GM18511 (cell line): ENCODE data around the gene PXDN.
"Not testable (repeated sequence)": the region's sequence is repeated elsewhere in the genome, so short reads cannot be mapped to it uniquely, and the experiment has no call there.

ENCODE experiments used
- ATAC-seq: cut with Tn5 transposase; IDR thresholded peaks from one replicate; pipeline ENCODE4 v1.9.1; 2021; ENCODE audit warnings: mild to moderate bottlenecking, moderate library complexity; ENCODE audit not compliant: unreplicated experiment

PXDN gene

GRCh38 chr2:1742301-1742680 is 2.0 kb downstream of the PXDN start:
- ATAC-seq, result no peak

- ATAC-seq, result no peak
These were observed 2.5 kb downstream of the PXDN start for GRCh38 chr2:1741851-1742250.

- ATAC-seq, result no peak
These were observed 3.4 kb downstream of the PXDN start for GRCh38 chr2:1740716-1741589.

- ATAC-seq, result no peak
These were observed 4.2 kb downstream of the PXDN start for GRCh38 chr2:1739961-1740715.

GRCh38 chr2:1739322-1739957 is 4.9 kb downstream of the PXDN start:
- no peak for ATAC-seq

GRCh38 chr2:1738646-1739302 is 5.5 kb downstream of the PXDN start:
- ATAC-seq, result no peak

- ATAC-seq, result no peak
These were observed 6.2 kb downstream of the PXDN start for GRCh38 chr2:1738163-1738562.

GRCh38 chr2:1736997-1737480 is 7.3 kb downstream of the PXDN start:
- ATAC-seq, result no peak

- no peak for ATAC-seq
These were observed 8.3 kb downstream of the PXDN start for GRCh38 chr2:1736045-1736444.

GRCh38 chr2:1733298-1733697 is 11.0 kb downstream of the PXDN start:
- not testable (repeated sequence) for ATAC-seq

GRCh38 chr2:1731963-1732768 is 12.1 kb downstream of the PXDN start:
- no peak for ATAC-seq

- ATAC-seq, result no peak
These were observed 12.8 kb downstream of the PXDN start for GRCh38 chr2:1731447-1731962.

- ATAC-seq, result no peak
These were observed 14.0 kb downstream of the PXDN start for GRCh38 chr2:1730015-1730927.

GRCh38 chr2:1729242-1729641 is 15.1 kb downstream of the PXDN start:
- no peak for ATAC-seq

GRCh38 chr2:1728821-1729220 is 15.5 kb downstream of the PXDN start:
- no peak for ATAC-seq

- no peak for ATAC-seq
These were observed 16.4 kb downstream of the PXDN start for GRCh38 chr2:1727796-1728474.

- ATAC-seq, result no peak
These were observed 17.1 kb downstream of the PXDN start for GRCh38 chr2:1727101-1727771.

GRCh38 chr2:1726558-1726957 is 17.8 kb downstream of the PXDN start:
- no peak for ATAC-seq
